GM23248 (cell line): Measurements from ENCODE around the gene TMEM156. TPM values are rescaled to one million over a fixed set of nuclear protein-coding genes. Genes with fewer than 3 reads are reported as not detected.

Source experiments
- DNase-seq: peaks from one replicate; pipeline ENCODE4 v3.0.0-alpha.2; 2015
- H2AFZ ChIP-seq: fragments of 200-600 bp; sonication (generic); 2 replicates; pipeline ENCODE4 v1.6.1; 2016; ENCODE audit warnings: antibody characterized with exemption
- H3F3A ChIP-seq: fragments of 200-600 bp; sonication (generic); 2 replicates; pipeline ENCODE4 v1.6.1; 2016; ENCODE audit warnings: mild to moderate bottlenecking, antibody characterized with exemption, mixed run types; ENCODE audit not compliant: insufficient read depth
- H3K27ac ChIP-seq: fragments of 200-600 bp; sonication (generic); 2 replicates; pipeline ENCODE4 v1.5.1; 2016; ENCODE audit warnings: mild to moderate bottlenecking
- H3K27me3 ChIP-seq: fragments of 200-600 bp; sonication (generic); replicated peaks from 2 replicates; pipeline ENCODE4 v1.6.1; 2016; ENCODE audit warnings: mild to moderate bottlenecking; ENCODE audit not compliant: insufficient read depth
- H3K36me3 ChIP-seq: fragments of 200-600 bp; sonication (generic); 2 replicates; pipeline ENCODE4 v1.6.1; 2016; ENCODE audit warnings: low read depth, mild to moderate bottlenecking
- H3K4me1 ChIP-seq: fragments of 200-600 bp; sonication (generic); 2 replicates; pipeline ENCODE4 v1.6.1; 2016; ENCODE audit warnings: mild to moderate bottlenecking; ENCODE audit not compliant: insufficient read depth
- H3K4me2 ChIP-seq: fragments of 200-600 bp; sonication (generic); one replicate; pipeline ENCODE4 v1.6.1; 2016; ENCODE audit warnings: mild to moderate bottlenecking; ENCODE audit not compliant: unreplicated experiment
- H3K4me3 ChIP-seq: fragments of 200-600 bp; sonication (generic); 2 replicates; pipeline ENCODE4 v1.5.1; 2016; ENCODE audit warnings: mild to moderate bottlenecking
- H3K79me2 ChIP-seq: fragments of 200-600 bp; sonication (generic); 2 replicates; pipeline ENCODE4 v1.6.1; 2016; ENCODE audit warnings: mild to moderate bottlenecking; ENCODE audit not compliant: insufficient read depth
- H3K9ac ChIP-seq: fragments of 200-600 bp; sonication (generic); 2 replicates; pipeline ENCODE4 v1.6.1; 2016; ENCODE audit warnings: mild to moderate bottlenecking
- H3K9me2 ChIP-seq: fragments of 200-600 bp; sonication (generic); 2 replicates; pipeline ENCODE4 v1.6.1; 2016; ENCODE audit warnings: mixed run types, mild to moderate bottlenecking, moderate library complexity; ENCODE audit not compliant: insufficient read depth
- H3K9me3 ChIP-seq: fragments of 200-600 bp; sonication (generic); one replicate; pipeline ENCODE4 v1.6.1; 2017; ENCODE audit warnings: low read depth
- H4K20me1 ChIP-seq: fragments of 200-600 bp; sonication (generic); 2 replicates; pipeline ENCODE4 v1.6.0; 2016; ENCODE audit not compliant: insufficient read depth
- EZH2 ChIP-seq: fragments of 200-600 bp; sonication (generic); IDR thresholded peaks from 2 replicates; pipeline ENCODE4 v1.6.1; 2018; ENCODE audit warnings: antibody characterized with exemption, mild to moderate bottlenecking; ENCODE audit not compliant: insufficient read depth, poor library complexity, severe bottlenecking
- EZH2phosphoT487 ChIP-seq: fragments of 200-600 bp; sonication (generic); IDR thresholded peaks from 2 replicates; pipeline ENCODE4 v1.6.1; 2018; ENCODE audit warnings: antibody characterized with exemption, moderate library complexity, mild to moderate bottlenecking, low read depth; ENCODE audit not compliant: insufficient read depth
- WGBS, 2 experiments: methylation state at CpG; one replicate each; pipeline ENCODE4 v1.1.6; 2015 to 2017; ENCODE audit warnings: low lambda C conversion rate in 2 of 2, low coverage in 1 of 2; ENCODE audit errors: missing lambda C conversion rate in 2 of 2; 5-methylcytosine and 5-hydroxymethylcytosine counted together
- in situ Hi-C: fragments of 300-500 bp; cut with MboI; formaldehyde crosslinking; loops from 2 replicates; pipeline ENCODE4 v1.15.0; 2020
- polyA plus RNA-seq: library from polyadenylated mRNA; unstranded; fragments of >200 nt; fragmentation: Nextera tagmentation; extraction: Ambion mirVana; gene quantifications from 2 replicates; pipeline ENCODE4 v1.2.1, GENCODE V29; 2016
- total RNA-seq: library from RNA; depleted of rRNA; stranded (reverse); fragments of >200 nt; shearing (Covaris generic); gene quantifications from 2 replicates; pipeline ENCODE4 v1.2.3, GENCODE V29; 2014

TMEM156 gene
- total and polyA plus RNA-seq, 2 experiments from 2014 or later: 0.30 TPM; not detected in 1

DNA sequence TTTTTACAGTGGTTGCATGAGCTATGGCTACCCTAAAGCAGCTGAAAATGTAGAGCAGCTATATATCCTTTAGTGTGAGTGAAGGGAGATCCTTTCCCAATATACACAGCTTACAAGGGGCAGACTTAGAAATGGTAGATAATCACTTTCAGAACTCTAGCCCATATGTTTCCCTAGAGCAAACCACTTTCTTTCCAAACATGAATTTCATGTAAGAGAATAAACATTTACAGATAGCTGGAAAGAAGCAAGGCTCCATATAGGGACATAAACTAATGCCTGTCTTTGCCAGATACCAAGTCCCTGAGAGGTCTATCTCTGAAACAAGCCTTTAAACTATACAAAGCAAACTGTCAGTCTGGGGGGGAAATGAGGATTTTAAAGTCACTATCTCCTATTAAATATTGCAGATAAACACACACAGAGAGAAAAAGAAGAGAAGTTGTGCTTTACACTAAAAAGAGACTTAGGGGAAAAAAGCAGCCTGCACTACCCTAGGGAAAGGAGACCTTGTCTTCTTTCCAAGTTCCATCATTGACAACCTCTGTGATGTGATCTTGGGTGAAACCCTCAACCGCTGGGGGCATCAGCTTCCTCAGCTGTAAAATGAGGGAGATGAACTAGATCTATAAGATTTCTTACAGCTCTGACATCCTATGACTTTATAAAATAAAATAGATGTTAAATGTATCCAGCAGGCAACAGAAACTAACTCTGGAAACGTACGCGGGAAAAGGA lies 73.6 kb downstream of the TMEM156 start:
- in situ Hi-C loops: loop anchor here (25.0 kb wide), 1 partner anchor 104 kb away; the partner anchor contains the start of gene KLHL5
- H3K4me1 ChIP-seq: no peaks in the 10 kb centered on the region
- H3K27me3 ChIP-seq: no peaks in the 10 kb centered on the region
- H3K9me3 ChIP-seq: no peaks in the 10 kb centered on the region
- no peak overlapping the region for H3K4me2 ChIP-seq
- H3K36me3 ChIP-seq: no peaks in the 10 kb centered on the region
- no peak overlapping the region for H3K9ac ChIP-seq
- WGBS, 2 experiments: 66 to 79% methylated on average over 4 of the region's 4 CpGs
- H3K27ac ChIP-seq: no peak overlapping the region
- H3K4me3 ChIP-seq: no peak overlapping the region
- no peaks in the 10 kb centered on the region for H3F3A ChIP-seq
- TF ChIP-seq EZH2 (no peak), EZH2phosphoT487 (no peak)
- no peaks in the 10 kb centered on the region for H4K20me1 ChIP-seq
- no peaks in the 10 kb centered on the region for H3K9me2 ChIP-seq
- DNase-seq: no peak
- no peak overlapping the region for H2AFZ ChIP-seq
- no peaks in the 10 kb centered on the region for H3K79me2 ChIP-seq

DNA sequence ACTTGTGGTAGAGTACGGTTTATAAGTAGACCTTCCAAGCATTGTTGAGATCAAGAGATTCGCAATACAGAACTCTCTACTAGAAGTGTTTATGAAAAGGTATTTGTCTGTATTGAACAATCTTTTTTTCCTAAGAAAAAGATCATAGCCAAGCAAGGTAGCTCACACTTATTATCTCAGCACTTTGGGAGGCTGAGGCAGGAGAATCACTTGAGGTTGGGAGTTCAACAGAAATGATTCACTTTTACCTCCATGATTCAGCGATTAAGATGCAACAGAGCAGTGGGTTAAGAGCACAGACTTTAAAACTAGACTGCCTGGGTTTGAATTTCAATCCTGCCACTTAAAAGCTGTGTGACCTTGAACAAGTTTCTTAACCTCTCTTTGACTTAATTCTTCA lies 74.3 kb downstream of the TMEM156 start:
- Histone ChIP-seq H3K36me3 (no peaks in the 10 kb centered on the region), H3K4me3 (no peak overlapping the region), H3K9ac (no peak overlapping the region), H3K9me3 (no peaks in the 10 kb centered on the region), H3K79me2 (no peaks in the 10 kb centered on the region), H3F3A (no peaks in the 10 kb centered on the region), H2AFZ (no peak overlapping the region), H4K20me1 (no peaks in the 10 kb centered on the region), H3K9me2 (no peaks in the 10 kb centered on the region), H3K27ac (no peak overlapping the region), H3K4me1 (no peaks in the 10 kb centered on the region), H3K4me2 (no peak overlapping the region), H3K27me3 (no peaks in the 10 kb centered on the region)
- TF ChIP-seq EZH2 (no peak), EZH2phosphoT487 (no peak)
- in situ Hi-C loops: loop anchor here (25.0 kb wide), 1 partner anchor 104 kb away; the partner anchor contains the start of gene KLHL5
- no peak for DNase-seq
- WGBS, 2 experiments: 89 to 98% methylated on average over 3 of the region's 3 CpGs

DNA sequence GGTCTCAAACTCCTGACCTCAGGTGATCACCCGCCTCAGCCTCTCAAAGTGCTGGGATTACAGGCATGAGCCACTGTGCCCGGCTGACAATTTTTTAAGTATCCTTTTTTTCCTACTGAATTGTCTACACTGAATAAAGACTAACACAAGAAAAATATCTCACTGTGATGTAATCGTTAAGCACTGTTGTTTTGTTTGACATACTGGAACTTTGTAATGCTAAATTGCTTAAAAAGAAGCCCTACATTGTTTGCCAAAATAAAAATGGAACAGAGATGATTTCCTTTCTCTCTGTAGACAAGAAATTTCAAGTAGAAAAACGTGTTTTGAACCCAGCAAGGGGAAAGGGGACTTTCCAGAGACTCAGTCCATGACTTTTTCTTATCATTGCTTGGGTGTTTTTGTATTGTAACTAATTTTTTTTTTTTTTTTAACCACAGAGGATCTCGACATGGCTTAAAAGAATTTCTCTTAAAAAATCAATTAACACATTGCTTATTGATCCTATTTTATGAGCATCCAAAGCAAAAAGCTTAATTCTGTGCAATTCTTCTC lies 74.9 kb downstream of the TMEM156 start:
- Histone ChIP-seq H3K27ac (no peak overlapping the region), H3K4me2 (no peak overlapping the region), H3K36me3 (no peaks in the 10 kb centered on the region), H3K4me1 (no peaks in the 10 kb centered on the region), H3K9me2 (no peaks in the 10 kb centered on the region), H3F3A (no peaks in the 10 kb centered on the region), H3K9me3 (no peaks in the 10 kb centered on the region), H3K9ac (no peak overlapping the region), H2AFZ (no peak overlapping the region), H4K20me1 (no peaks in the 10 kb centered on the region), H3K4me3 (no peak overlapping the region), H3K27me3 (no peaks in the 10 kb centered on the region), H3K79me2 (no peaks in the 10 kb centered on the region)
- 36 to 43% methylated on average over 5 of the region's 5 CpGs for WGBS, 2 experiments
- in situ Hi-C loops: loop anchor here (25.0 kb wide), 1 partner anchor 105 kb away; the partner anchor contains the start of gene KLHL5
- TF ChIP-seq EZH2: no peak
- TF ChIP-seq EZH2phosphoT487: no peak
- DNase-seq: no peak

DNA sequence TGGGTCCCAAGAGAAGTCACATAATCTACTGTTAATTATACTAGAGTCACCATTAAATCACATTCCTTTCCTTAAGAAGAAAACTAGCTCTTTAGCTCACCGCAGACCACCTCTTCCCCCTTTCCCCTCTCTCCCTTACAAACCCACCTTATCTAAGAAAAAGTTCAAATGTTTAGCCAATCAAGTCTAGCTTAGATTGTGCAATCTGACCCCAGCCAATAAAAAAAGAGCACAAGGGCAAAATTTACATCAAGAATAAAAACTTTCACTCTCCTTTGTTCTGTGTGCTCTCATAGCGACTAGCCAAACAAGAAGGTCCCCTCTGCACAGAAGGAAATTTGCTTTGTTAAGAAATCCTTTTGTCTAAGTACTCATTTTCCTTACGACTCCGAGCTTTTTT lies 76.3 kb downstream of the TMEM156 start:
- Histone ChIP-seq H3K27me3 (no peaks in the 10 kb centered on the region), H4K20me1 (no peaks in the 10 kb centered on the region), H3K27ac (no peak overlapping the region), H3K79me2 (no peaks in the 10 kb centered on the region), H3K4me2 (no peak overlapping the region), H3K9ac (no peak overlapping the region), H3K9me3 (no peaks in the 10 kb centered on the region), H3K9me2 (no peaks in the 10 kb centered on the region), H3F3A (peaks cover 11% of the 10 kb centered on the region; the same call in 1 of the 2 replicates), H2AFZ (no peak overlapping the region), H3K36me3 (no peaks in the 10 kb centered on the region), H3K4me3 (no peak overlapping the region), H3K4me1 (0 out of 2 replicates have a peak, but pooled peaks cover 6% of the 10 kb centered on the region)
- 89 to 91% methylated on average over 4 of the region's 4 CpGs for WGBS, 2 experiments
- DNase-seq: no peak
- TF ChIP-seq EZH2phosphoT487: no peak
- no peak for TF ChIP-seq EZH2
- in situ Hi-C loops: loop anchor here (25.0 kb wide), 1 partner anchor 106 kb away; the partner anchor contains the start of gene KLHL5
